K562 (cell line): ENCODE results near the gene CTF1. TPM values are rescaled to one million over a fixed set of nuclear protein-coding genes. Genes with fewer than 3 reads are reported as not detected.

Source experiments
- ARNT ChIP-seq, 2 experiments: fragments of 450-650 bp; IDR thresholded peaks; 2 replicates each; pipeline ENCODE4 v1.6.1; 2016; ENCODE audit warnings: mild to moderate bottlenecking in 1 of 2
- CAMTA2 ChIP-seq: fragments of 250-450 bp; sonication (Bioruptor Pico); conservative IDR thresholded peaks from 2 replicates; pipeline ENCODE4 v1.5.1; 2022
- CBX2 ChIP-seq: fragments of 200-600 bp; sonication (generic); IDR thresholded peaks from one replicate; pipeline ENCODE4 v1.6.1; 2012; ENCODE audit warnings: mild to moderate bottlenecking, low read length, inconsistent platforms; ENCODE audit not compliant: insufficient read depth, poor library complexity, severe bottlenecking
- CEBPG ChIP-seq, 3 experiments: fragments of 200-800 bp in 1 of 3; sonication (Bioruptor generic) in 1 of 3; sonication (generic) in 1 of 3; formaldehyde crosslinking in 1 of 3; IDR thresholded peaks in 2 of 3; conservative IDR thresholded peaks in 1 of 3; 2 replicates each; pipeline versions ENCODE4 v1.6.1 to v1.8.0; 2016 to 2022; ENCODE audit warnings: missing compliant biosample characterization in 2 of 3, missing genetic modification characterization in 2 of 3, mild to moderate bottlenecking in 1 of 3, missing genetic modification reagents in 1 of 3
- CHCHD3 ChIP-seq: fragments of 250-450 bp; sonication (Bioruptor Pico); IDR thresholded peaks from 2 replicates; pipeline ENCODE4 v2.1.2; 2022; ENCODE audit warnings: mild to moderate bottlenecking
- CREB1 ChIP-seq, 2 experiments: sonication (generic) in 1 of 2; formaldehyde crosslinking in 1 of 2; IDR thresholded peaks; 2 replicates each; pipeline versions ENCODE4 v1.6.1 to v1.8.0; 2012 to 2022; ENCODE audit warnings: inconsistent platforms in 1 of 2, mild to moderate bottlenecking in 1 of 2, missing genetic modification reagents in 1 of 2, moderate library complexity in 1 of 2
- EWSR1 ChIP-seq: fragments of 450-650 bp; IDR thresholded peaks from 2 replicates; pipeline ENCODE4 v1.6.1; 2018; ENCODE audit warnings: borderline replicate concordance, mild to moderate bottlenecking, low read depth, moderate library complexity; ENCODE audit not compliant: partially characterized antibody
- KLF16 ChIP-seq: IDR thresholded peaks from 2 replicates; pipeline ENCODE4 v1.6.1; 2016; ENCODE audit warnings: antibody characterized with exemption
- PTTG1 ChIP-seq: fragments of 450-650 bp; IDR thresholded peaks from 2 replicates; pipeline ENCODE4 v1.6.1; 2016; ENCODE audit warnings: low read depth, mild to moderate bottlenecking, missing genetic modification characterization, missing compliant biosample characterization
- SMC3 ChIP-seq: conservative IDR thresholded peaks from 2 replicates; pipeline ENCODE4 v1.6.1; 2011; ENCODE audit warnings: low read depth, low read length, improper control_type of control experiment; ENCODE audit not compliant: insufficient read depth
- TARDBP ChIP-seq: fragments of 450-650 bp; IDR thresholded peaks from 2 replicates; pipeline ENCODE4 v1.6.1; 2016
- TOE1 ChIP-seq, 2 experiments: fragments of 450-650 bp in 1 of 2; sonication (generic) in 1 of 2; formaldehyde crosslinking in 1 of 2; IDR thresholded peaks; 2 replicates each; pipeline versions ENCODE4 v1.7.1 to v1.8.0; 2016 to 2022; ENCODE audit warnings: borderline replicate concordance in 2 of 2, mild to moderate bottlenecking in 2 of 2, antibody characterized with exemption in 1 of 2, inconsistent platforms in 1 of 2, low read depth in 1 of 2, missing genetic modification reagents in 1 of 2, moderate library complexity in 1 of 2
- TRIM28 ChIP-seq: fragments of 450-650 bp; IDR thresholded peaks from 2 replicates; pipeline ENCODE4 v1.6.1; 2017
- TSC22D4 ChIP-seq: fragments of 450-650 bp; IDR thresholded peaks from 2 replicates; pipeline ENCODE4 v1.6.1; 2016; ENCODE audit warnings: missing genetic modification characterization, missing biosample characterization, control low read depth
- ZBTB7A ChIP-seq: IDR thresholded peaks from 2 replicates; pipeline ENCODE4 v1.6.1; 2011; ENCODE audit warnings: low read depth, mild to moderate bottlenecking, low read length, moderate library complexity, borderline replicate concordance; ENCODE audit not compliant: control insufficient read depth
- ZNF764 ChIP-seq: fragments of 250-450 bp; sonication (Bioruptor Pico); IDR thresholded peaks from 2 replicates; pipeline ENCODE4 v1.4.0; 2020; ENCODE audit warnings: low read depth, mild to moderate bottlenecking, moderate library complexity
- polyA plus RNA-seq, 8 experiments: library from polyadenylated mRNA; depleted of rRNA in 4 of 8; stranded (reverse) in 5 of 8; unstranded in 3 of 8; fragments of >200 nt; fragmentation: Nextera tagmentation in 2 of 8; fragmentation: Illumina TruSeq in 1 of 8; extraction: Ambion mirVana in 2 of 8; extraction: Trizol in 1 of 8; gene quantifications; 2 replicates each; pipeline versions ENCODE4 v1.2.1 to v1.2.3, GENCODE V29; 2011 to 2014; ENCODE audit warnings: inconsistent platforms in 1 of 8, missing spikeins in 1 of 8
- total RNA-seq, 7 experiments: library from RNA; depleted of rRNA in 6 of 7; stranded (reverse); fragments of >200 nt in 6 of 7; fragmentation: Illumina TruSeq in 2 of 7; extraction: Trizol in 2 of 7; gene quantifications; 2 replicates each; pipeline versions ENCODE4 v1.2.1 to v1.2.3, GENCODE V29; 2011 to 2021; ENCODE audit warnings: low replicate concordance in 1 of 7
- TF ChIP-seq, protein P1 (sequence below): sonication (generic); formaldehyde crosslinking; IDR thresholded peaks from 2 replicates; pipeline ENCODE4 v1.8.0; 2022; ENCODE audit warnings: mild to moderate bottlenecking, missing genetic modification reagents
- TF ChIP-seq, protein P2 (sequence below), 2 experiments: fragments of 450-650 bp in 1 of 2; sonication (generic) in 1 of 2; formaldehyde crosslinking in 1 of 2; IDR thresholded peaks in 1 of 2; conservative IDR thresholded peaks in 1 of 2; 2 replicates each; pipeline versions ENCODE4 v1.6.1 to v1.8.1; 2016 to 2023; ENCODE audit warnings: mild to moderate bottlenecking in 2 of 2, moderate library complexity in 2 of 2, inconsistent platforms in 1 of 2, missing genetic modification reagents in 1 of 2
- TF ChIP-seq, protein P3 (sequence below): fragments of 450-650 bp; IDR thresholded peaks from one replicate; pipeline ENCODE4 v1.6.1; 2018; ENCODE audit warnings: mild to moderate bottlenecking, moderate library complexity; ENCODE audit not compliant: partially characterized antibody

The CTF1 gene
- total and polyA plus RNA-seq, 9 of the 15 experiments (the other 6 are each of a cell fraction or from before 2014, with no cell fraction given) = 0.24 to 2.5 (median 0.44) TPM

DNA sequence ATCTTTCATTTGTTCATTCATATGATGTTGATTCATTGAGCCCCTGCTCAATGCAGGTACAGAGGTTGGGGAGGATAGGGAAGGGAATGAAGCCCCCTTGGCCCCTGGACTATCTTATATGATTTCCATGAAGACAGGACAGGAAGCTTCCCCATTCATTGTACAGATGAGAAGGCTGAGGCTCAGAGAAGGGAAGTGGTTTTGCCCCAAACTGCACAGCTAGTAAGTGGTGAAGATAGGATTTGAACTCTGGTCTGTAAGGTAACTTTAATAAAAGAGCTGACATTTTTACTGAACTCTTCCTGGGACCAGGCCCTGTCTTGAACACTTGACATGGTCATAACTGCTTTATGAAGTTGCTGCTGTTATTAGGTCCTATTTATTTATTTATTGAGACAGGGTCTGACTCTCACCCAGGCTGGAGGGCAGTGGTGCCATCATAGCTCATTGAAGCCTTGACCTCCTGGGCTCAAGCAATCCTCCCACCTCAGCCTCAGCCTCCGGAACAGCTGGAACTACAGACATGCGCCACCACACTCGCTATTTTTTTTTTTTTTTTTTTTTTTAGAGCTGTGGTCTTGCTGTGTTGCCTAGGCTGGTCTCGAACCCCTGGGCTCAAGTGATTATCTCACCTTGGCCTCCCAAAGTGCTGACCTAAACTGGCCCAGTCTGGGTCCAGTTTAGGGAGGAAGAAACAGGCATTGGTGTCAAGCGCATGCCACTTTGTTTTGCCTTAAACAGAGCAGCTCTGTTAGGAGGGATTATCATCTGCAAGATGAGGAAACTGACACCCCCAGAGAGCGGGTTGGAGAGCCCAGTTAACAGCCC lies 5.0 kb downstream of the CTF1 start (continued):
- TF ChIP-seq, protein P1, sequence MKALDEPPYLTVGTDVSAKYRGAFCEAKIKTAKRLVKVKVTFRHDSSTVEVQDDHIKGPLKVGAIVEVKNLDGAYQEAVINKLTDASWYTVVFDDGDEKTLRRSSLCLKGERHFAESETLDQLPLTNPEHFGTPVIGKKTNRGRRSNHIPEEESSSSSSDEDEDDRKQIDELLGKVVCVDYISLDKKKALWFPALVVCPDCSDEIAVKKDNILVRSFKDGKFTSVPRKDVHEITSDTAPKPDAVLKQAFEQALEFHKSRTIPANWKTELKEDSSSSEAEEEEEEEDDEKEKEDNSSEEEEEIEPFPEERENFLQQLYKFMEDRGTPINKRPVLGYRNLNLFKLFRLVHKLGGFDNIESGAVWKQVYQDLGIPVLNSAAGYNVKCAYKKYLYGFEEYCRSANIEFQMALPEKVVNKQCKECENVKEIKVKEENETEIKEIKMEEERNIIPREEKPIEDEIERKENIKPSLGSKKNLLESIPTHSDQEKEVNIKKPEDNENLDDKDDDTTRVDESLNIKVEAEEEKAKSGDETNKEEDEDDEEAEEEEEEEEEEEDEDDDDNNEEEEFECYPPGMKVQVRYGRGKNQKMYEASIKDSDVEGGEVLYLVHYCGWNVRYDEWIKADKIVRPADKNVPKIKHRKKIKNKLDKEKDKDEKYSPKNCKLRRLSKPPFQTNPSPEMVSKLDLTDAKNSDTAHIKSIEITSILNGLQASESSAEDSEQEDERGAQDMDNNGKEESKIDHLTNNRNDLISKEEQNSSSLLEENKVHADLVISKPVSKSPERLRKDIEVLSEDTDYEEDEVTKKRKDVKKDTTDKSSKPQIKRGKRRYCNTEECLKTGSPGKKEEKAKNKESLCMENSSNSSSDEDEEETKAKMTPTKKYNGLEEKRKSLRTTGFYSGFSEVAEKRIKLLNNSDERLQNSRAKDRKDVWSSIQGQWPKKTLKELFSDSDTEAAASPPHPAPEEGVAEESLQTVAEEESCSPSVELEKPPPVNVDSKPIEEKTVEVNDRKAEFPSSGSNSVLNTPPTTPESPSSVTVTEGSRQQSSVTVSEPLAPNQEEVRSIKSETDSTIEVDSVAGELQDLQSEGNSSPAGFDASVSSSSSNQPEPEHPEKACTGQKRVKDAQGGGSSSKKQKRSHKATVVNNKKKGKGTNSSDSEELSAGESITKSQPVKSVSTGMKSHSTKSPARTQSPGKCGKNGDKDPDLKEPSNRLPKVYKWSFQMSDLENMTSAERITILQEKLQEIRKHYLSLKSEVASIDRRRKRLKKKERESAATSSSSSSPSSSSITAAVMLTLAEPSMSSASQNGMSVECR (CRISPR knock-in tag) = no peak
- no peak for TF ChIP-seq ZNF764 (CRISPR knock-in tag)
- TF ChIP-seq SMC3 = no peak
- TF ChIP-seq TSC22D4 (tag) = no peak
- no peak for TF ChIP-seq TOE1 (IDR thresholded peaks at IDR 0.05; ENCODE audit: borderline replicate concordance)
- TF ChIP-seq TOE1 (CRISPR knock-in tag; IDR thresholded peaks at IDR 0.05; ENCODE audit: borderline replicate concordance, low read depth) = no peak
- TF ChIP-seq CBX2 = no peak
- no peak for TF ChIP-seq CAMTA2 (CRISPR knock-in tag)
- no peak for TF ChIP-seq CREB1 (IDR thresholded peaks at IDR 0.05)
- no peak for TF ChIP-seq CREB1 (CRISPR knock-in tag; IDR thresholded peaks at IDR 0.05)
- TF ChIP-seq EWSR1 = no peak
- TF ChIP-seq ARNT (IDR thresholded peaks at IDR 0.05) = no peak
- peak; percentile 16; the same call in 1 of the 2 replicates for TF ChIP-seq KLF16
- TF ChIP-seq CEBPG (CRISPR knock-in tag; IDR thresholded peaks at IDR 0.05) = no peak
- no peak for TF ChIP-seq CEBPG (tag; conservative IDR thresholded peaks at IDR 0.05 in 1 of 2, IDR thresholded peaks at IDR 0.05 in 1 of 2)
- TF ChIP-seq, protein P2, sequence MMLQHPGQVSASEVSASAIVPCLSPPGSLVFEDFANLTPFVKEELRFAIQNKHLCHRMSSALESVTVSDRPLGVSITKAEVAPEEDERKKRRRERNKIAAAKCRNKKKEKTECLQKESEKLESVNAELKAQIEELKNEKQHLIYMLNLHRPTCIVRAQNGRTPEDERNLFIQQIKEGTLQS (IDR thresholded peaks at IDR 0.05) = peak; percentile 30; the same call in 1 of the 2 replicates
- TF ChIP-seq, protein P2 (CRISPR knock-in tag; conservative IDR thresholded peaks at IDR 0.05) = no peak
- TF ChIP-seq, protein P3, sequence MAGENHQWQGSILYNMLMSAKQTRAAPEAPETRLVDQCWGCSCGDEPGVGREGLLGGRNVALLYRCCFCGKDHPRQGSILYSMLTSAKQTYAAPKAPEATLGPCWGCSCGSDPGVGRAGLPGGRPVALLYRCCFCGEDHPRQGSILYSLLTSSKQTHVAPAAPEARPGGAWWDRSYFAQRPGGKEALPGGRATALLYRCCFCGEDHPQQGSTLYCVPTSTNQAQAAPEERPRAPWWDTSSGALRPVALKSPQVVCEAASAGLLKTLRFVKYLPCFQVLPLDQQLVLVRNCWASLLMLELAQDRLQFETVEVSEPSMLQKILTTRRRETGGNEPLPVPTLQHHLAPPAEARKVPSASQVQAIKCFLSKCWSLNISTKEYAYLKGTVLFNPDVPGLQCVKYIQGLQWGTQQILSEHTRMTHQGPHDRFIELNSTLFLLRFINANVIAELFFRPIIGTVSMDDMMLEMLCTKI = no peak
- TF ChIP-seq CHCHD3 (CRISPR knock-in tag) = no peak
- no peak for TF ChIP-seq TARDBP
- TF ChIP-seq TRIM28 = no peak
- TF ChIP-seq ZBTB7A = no peak
- TF ChIP-seq PTTG1 = no peak
